Spinal cord (tissue), 10 donors: ENCODE results near the gene PDE4A. TPM values are rescaled to one million over a fixed set of nuclear protein-coding genes. Genes with fewer than 3 reads are reported as not detected.

ENCODE experiments used
- DNase-seq, 6 donors: peaks; one replicate each; pipeline versions ENCODE4 v3.0.0 to v3.0.0-alpha.2; 2013 to 2015; ENCODE audit warnings: low spot score in 6 of 6, low read depth in 4 of 6
- H3K27ac ChIP-seq: one replicate; pipeline ENCODE4 v1.5.1; 2013; ENCODE audit warnings: low read depth, low read length, control low read depth
- H3K27me3 ChIP-seq: one replicate; pipeline ENCODE4 v1.6.1; 2013; ENCODE audit warnings: low read length; ENCODE audit not compliant: control insufficient read depth, insufficient read depth
- H3K36me3 ChIP-seq: one replicate; pipeline ENCODE4 v1.6.1; 2013; ENCODE audit warnings: low read length; ENCODE audit not compliant: control insufficient read depth, insufficient read depth
- H3K4me1 ChIP-seq: one replicate; pipeline ENCODE4 v1.6.1; 2013; ENCODE audit warnings: low read length; ENCODE audit not compliant: control insufficient read depth, insufficient read depth
- H3K4me3 ChIP-seq: one replicate; pipeline ENCODE4 v1.5.1; 2013; ENCODE audit warnings: low read depth, low read length, control low read depth
- H3K9me3 ChIP-seq: one replicate; pipeline ENCODE4 v1.6.1; 2013; ENCODE audit warnings: low read length; ENCODE audit not compliant: control insufficient read depth, insufficient read depth
- WGBS: methylation state at CpG from one replicate; pipeline ENCODE4 v1.1.5; 2013; ENCODE audit warnings: missing lambda C conversion rate; ENCODE audit not compliant: insufficient coverage; 5-methylcytosine and 5-hydroxymethylcytosine counted together
- polyA plus RNA-seq, 2 donors: library from polyadenylated mRNA; unstranded; fragments of 120-200 nt; gene quantifications; one replicate each; pipeline ENCODE4 v1.2.1, GENCODE V29; 2013; ENCODE audit not compliant: insufficient read length in 2 of 2
- total RNA-seq, 2 donors: library from RNA; depleted of rRNA in 1 of 2; stranded (reverse); fragments of 120-200 nt in 1 of 2; fragments of >200 nt in 1 of 2; gene quantifications; one replicate each; pipeline versions ENCODE4 v1.2.3 to v1.2.4, GENCODE V29; 2013 to 2014
- donor health status: healthy.

PDE4A gene
- total and polyA plus RNA-seq, 4 donors, result 4.2 to 28.4 (median 18.2) TPM

DNA sequence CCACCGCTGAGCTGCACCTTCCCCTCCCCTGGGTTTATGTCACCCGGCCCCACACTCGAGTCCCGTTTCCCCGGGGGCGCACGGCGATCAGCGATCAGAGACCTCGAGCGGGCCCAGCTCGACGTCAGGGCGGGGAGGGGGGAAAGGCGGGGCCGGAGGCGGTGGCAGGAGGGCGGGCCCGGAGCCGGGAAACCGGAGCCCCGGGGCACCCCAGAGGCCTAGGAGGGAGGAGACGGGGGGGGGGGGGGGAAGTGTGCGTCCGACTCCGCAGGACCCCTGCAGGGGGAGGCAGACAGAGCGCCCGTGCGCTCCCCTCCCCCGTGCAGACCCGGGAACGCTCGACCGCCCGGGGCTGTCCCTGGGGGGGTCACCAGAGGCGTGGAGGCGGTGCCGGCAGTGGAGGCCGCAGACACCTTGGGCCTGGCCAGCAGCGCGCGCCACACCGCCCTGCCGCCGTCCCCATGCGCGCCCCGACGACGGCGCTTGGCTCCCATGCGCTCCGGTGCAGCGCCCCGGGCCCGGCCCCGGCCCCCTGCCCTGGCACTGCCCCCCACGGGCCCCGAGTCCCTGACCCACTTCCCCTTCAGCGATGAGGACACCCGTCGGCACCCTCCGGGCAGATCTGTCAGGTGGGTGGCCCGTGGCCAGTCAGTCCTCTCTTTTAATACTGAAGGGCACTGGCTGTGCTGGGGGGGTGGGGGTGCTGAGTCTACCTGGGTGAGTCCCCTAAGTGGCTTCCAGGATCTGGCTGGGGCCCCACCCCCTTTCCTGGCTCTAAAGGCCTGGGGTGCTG lies 11.8 kb downstream of the PDE4A start:
- peaks cover 59% of the 10 kb centered on the region for H3K27me3 ChIP-seq
- 7% methylated on average over 55 of the region's 64 CpGs for WGBS
- no peaks in the 10 kb centered on the region for H3K9me3 ChIP-seq
- no peaks in the 10 kb centered on the region for H3K36me3 ChIP-seq
- no peak for DNase-seq
- H3K4me1 ChIP-seq, result peaks cover 11% of the 10 kb centered on the region
- H3K27ac ChIP-seq, result no peak overlapping the region
- H3K4me3 ChIP-seq, result no peak overlapping the region

DNA sequence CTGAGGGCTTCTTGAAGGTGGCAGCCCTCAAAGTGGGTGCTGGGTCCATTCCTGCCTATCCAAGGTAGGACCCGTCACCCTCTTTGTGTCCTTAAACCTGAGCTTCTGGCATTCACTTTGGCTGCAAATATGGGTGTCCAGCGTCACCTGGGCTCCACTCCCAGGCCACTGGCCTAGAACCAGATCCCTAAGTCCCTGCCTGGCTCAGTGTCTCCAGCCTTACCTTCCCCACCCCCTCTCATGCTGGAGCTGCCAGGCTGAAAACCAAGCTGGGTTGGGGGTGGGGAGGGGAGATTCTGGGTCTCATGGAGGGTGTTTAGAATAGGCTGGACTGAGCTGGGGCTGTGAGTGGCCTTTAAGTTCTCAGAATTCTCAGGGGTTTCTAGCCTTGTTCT lies 12.4 kb downstream of the PDE4A start:
- H3K9me3 ChIP-seq, result no peaks in the 10 kb centered on the region
- H3K4me1 ChIP-seq, result peaks cover 11% of the 10 kb centered on the region
- no peaks in the 10 kb centered on the region for H3K36me3 ChIP-seq
- H3K4me3 ChIP-seq, result no peak overlapping the region
- WGBS, result 83% methylated on average over 1 of the region's 2 CpGs
- H3K27ac ChIP-seq, result no peak overlapping the region
- H3K27me3 ChIP-seq, result peaks cover 54% of the 10 kb centered on the region
- DNase-seq, result no peak

DNA sequence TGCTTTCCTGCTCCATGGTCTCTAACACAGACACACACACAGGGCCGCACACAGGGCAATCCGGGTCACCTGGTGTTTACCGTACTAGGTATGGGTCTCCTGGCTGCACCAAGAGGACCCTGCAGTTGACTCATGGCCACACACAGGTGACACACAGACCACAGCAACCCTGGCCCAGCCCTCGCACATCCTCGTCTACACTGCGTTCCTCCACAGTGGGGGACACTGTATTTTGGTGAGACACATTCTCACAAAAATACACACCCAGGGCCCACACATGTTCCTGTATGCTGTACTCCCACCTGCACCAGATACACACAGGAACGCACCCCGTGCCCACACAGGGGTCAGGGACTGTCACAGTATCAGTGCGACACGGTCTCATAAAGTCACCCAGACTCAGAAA lies 12.8 kb downstream of the PDE4A start:
- no peaks in the 10 kb centered on the region for H3K36me3 ChIP-seq
- no peak for DNase-seq
- H3K4me3 ChIP-seq, result no peak overlapping the region
- peaks cover 11% of the 10 kb centered on the region for H3K4me1 ChIP-seq
- no peaks in the 10 kb centered on the region for H3K9me3 ChIP-seq
- H3K27me3 ChIP-seq, result peaks cover 50% of the 10 kb centered on the region
- WGBS, result 90% methylated on average over 7 of the region's 10 CpGs
- H3K27ac ChIP-seq, result no peak overlapping the region

DNA sequence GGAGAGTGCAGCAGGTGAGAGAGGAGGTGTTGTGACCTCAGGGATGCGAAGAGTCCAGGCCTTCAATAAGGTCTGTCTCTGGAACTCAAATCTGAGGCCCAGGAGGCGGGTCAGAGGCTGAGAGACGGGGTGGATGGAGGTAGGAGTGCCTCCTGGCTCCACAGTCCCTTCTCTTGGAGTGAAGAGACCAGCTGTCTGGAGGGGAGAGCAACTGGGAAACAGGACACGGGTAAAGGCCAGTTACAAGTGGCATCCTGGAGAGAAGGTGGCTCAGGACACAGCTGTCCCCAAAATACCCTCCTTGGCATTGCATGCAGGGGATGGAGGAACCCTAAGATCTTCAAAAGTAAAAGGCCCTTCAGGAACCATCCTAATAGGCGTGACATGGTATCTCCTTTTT lies 19.2 kb downstream of the PDE4A start:
- no peaks in the 10 kb centered on the region for H3K9me3 ChIP-seq
- no peak for DNase-seq
- WGBS, result 72% methylated on average over 4 of the region's 5 CpGs
- no peak overlapping the region for H3K27ac ChIP-seq
- H3K36me3 ChIP-seq, result no peaks in the 10 kb centered on the region
- no peak overlapping the region for H3K4me3 ChIP-seq
- no peaks in the 10 kb centered on the region for H3K4me1 ChIP-seq
- H3K27me3 ChIP-seq, result no peaks in the 10 kb centered on the region

DNA sequence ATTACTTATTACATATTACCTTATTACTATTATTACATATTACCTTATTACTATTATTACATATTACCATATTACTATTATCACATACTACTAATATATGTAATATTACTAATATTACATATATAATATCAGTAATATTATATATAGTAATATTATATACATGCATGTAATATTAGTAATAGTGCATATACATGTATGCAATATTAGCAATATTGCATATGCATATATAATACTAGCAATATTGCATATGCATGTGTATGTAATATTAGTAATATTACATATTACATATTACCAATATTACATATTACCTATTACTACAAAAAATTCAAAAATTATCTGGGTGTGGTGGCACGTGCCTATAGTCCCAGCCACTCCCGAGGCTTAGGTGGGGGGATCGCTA lies 22.4 kb downstream of the PDE4A start:
- Histone ChIP-seq H3K27ac (no peak overlapping the region), H3K9me3 (no peaks in the 10 kb centered on the region), H3K4me3 (no peak overlapping the region), H3K27me3 (no peaks in the 10 kb centered on the region), H3K4me1 (no peaks in the 10 kb centered on the region), H3K36me3 (no peaks in the 10 kb centered on the region)
- WGBS, result 100% methylated on average over 3 of the region's 3 CpGs
- no peak for DNase-seq

DNA sequence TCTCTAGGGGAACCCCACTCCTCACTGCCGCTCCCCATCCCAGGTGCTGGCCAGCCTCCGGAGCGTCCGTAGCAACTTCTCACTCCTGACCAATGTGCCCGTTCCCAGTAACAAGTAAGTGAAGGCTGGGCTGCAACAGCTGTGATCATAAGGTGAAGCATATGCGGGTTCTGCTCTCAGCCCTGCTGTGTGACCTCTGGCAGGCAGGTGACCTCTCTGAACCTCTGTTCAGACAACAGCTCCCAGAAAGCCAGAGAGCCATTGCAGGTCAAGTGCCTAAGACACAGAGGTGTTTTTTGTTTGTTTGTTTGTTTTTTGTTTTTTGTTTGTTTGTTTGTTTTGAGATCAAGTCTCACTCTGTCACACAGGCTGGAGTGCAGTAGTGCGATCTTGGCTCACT lies 28.7 kb downstream of the PDE4A start:
- DNase-seq, result no peak
- H3K27ac ChIP-seq, result no peak overlapping the region
- H3K9me3 ChIP-seq, result no peaks in the 10 kb centered on the region
- H3K36me3 ChIP-seq, result peaks cover 7% of the 10 kb centered on the region
- H3K27me3 ChIP-seq, result no peaks in the 10 kb centered on the region
- WGBS, result 94% methylated on average over 6 of the region's 7 CpGs
- H3K4me1 ChIP-seq, result peaks cover 12% of the 10 kb centered on the region
- no peak overlapping the region for H3K4me3 ChIP-seq

DNA sequence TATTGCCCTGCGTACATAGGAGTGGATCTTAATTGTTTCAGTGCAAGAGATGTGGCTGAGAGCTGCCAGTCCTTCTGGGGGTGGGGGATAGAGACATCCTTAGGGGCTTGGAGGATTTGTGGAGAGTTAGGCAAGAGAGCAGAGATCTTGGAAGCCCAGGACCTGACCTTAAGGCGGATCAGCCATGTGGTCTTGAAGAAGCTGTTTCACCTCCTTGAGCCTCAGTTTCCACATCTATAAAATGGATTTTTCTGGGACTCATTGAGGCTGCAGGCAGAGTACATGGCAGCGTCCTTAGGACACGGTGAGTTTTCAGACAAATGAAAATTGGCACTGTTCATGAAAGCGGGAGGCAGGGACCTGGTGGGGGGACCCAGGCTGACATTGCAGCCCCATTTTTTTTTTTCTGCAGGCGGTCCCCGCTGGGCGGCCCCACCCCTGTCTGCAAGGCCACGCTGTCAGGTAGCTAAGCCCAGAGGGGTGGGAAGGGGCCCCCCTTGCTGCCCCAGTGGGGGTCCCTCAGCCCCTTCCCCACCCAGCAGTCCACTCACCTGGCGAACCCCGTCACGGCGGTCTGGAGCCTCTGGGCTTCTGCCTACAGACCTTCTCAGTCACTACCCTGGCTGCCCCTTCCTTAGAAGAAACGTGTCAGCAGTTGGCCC lies 30.0 kb downstream of the PDE4A start:
- WGBS, result 68% methylated on average over 13 of the region's 14 CpGs
- Histone ChIP-seq H3K36me3 (peaks cover 7% of the 10 kb centered on the region), H3K9me3 (no peaks in the 10 kb centered on the region)

DNA sequence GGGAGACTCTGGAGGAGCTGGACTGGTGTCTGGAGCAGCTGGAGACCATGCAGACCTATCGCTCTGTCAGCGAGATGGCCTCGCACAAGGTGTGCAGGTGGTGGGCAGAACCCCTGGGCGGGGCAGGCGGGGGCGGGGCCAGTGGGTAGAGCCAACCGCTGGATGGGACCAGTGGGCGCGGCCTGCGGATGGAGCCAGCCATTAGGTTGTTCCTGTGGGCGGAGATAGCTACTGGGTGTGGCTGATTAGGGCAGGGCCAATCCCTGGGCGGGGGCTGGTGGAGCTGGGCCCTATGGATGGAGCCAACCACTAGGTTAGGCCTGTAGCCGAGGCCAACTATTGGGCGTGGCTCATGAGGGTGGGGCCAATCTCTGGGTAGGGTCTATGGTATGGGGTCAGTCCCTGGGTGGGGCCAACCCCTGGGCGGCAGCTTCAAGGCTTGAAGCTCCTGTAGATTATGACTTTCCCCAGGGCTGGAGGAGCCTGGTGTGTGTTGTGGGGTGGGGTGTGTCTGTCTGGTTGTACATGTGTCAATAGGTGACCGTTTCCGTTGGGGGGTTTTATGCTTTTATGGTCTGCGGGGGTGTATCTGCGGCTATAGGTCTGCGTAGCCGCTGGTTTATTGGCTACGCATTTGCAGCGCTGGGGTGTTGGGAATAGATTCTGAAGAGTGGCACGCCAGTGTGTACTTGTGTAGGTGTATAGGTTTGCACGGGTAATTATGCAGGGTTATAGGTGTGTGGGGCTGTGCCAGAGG lies 30.7 kb downstream of the PDE4A start:
- 54% methylated on average over 22 of the region's 25 CpGs for WGBS
- no peak for DNase-seq
- no peak overlapping the region for H3K27ac ChIP-seq
- H3K4me3 ChIP-seq, result no peak overlapping the region
- H3K9me3 ChIP-seq, result no peaks in the 10 kb centered on the region
- peaks cover 7% of the 10 kb centered on the region for H3K36me3 ChIP-seq
- H3K4me1 ChIP-seq, result peaks cover 22% of the 10 kb centered on the region
- no peaks in the 10 kb centered on the region for H3K27me3 ChIP-seq

More for the DNA sequence above, 30.0 kb downstream of the PDE4A start:
- Histone ChIP-seq H3K4me1 (peaks cover 22% of the 10 kb centered on the region), H3K27me3 (no peaks in the 10 kb centered on the region), H3K27ac (no peak overlapping the region), H3K4me3 (no peak overlapping the region)
- no peak for DNase-seq

DNA sequence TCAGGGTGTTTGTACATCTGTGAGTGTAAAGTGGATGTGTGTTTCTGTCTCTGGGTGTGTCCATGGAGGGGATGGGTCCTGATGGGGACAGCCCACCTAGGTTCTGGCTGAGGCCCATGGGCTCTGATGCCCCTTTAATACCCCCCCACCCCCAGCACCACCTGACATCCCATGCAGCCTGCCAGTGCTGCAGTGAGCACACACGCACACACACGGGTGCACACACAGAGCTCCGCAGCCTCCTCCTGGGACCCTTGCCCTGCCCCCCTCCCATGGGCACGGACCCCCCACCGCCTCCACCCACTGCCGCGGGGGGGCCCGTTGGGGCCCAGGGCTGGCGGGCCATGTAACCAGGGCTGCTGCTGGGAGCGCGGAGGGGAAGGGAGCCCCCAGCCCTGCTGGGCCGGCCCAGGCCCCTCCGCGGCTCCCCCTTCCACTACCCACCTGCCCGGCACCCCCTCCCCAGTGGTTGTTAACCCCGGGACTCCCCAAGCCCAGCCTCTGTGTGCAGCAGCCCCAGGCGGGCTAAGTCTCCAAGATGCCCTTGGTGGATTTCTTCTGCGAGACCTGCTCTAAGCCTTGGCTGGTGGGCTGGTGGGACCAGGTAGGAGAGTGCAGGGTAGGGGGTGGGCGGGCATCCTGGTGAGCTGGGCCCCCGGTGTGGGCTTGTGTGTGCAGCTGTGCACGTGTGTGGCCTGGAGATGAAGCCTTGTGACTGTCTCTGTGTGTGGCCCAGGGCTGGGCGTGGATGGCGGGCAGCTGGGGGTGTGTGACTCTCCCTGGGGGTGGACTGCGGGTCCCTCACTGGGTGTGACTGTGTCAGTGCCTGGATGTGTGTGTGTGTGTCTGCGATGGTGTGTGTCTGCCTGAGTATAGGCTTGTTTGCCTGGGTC lies 32.6 kb downstream of the PDE4A start:
- peak overlapping the region; percentile 28 for H3K4me3 ChIP-seq
- H3K4me1 ChIP-seq, result peaks cover 22% of the 10 kb centered on the region
- no peak overlapping the region for H3K27ac ChIP-seq
- peak in 5 of 6 donors; percentile 17 to 79 (median 33) for DNase-seq
- H3K9me3 ChIP-seq, result no peaks in the 10 kb centered on the region
- peaks cover 19% of the 10 kb centered on the region for H3K36me3 ChIP-seq
- 14% methylated on average over 16 of the region's 25 CpGs for WGBS
- no peaks in the 10 kb centered on the region for H3K27me3 ChIP-seq
